Adrenal gland (tissue), 12 donors: ENCODE data around the gene HSDL2. TPM values are rescaled to one million over a fixed set of nuclear protein-coding genes. Genes with fewer than 3 reads are reported as not detected.

Experiments
- DNase-seq, 7 donors: peaks; one replicate each; pipeline ENCODE4 v3.0.0-alpha.2; 2019 to 2020
- H3K27ac ChIP-seq, 5 donors: fragments of 200-600 bp; sonication (generic) in 4 of 5; 1 replicate in 3 of 5; 2 replicates in 2 of 5; pipeline versions ENCODE4 v1.5.1 to v1.8.0; 2016 to 2020; ENCODE audit warnings: mild to moderate bottlenecking in 1 of 5
- H3K27me3 ChIP-seq: fragments of 200-600 bp; 2 replicates; pipeline ENCODE4 v1.8.0; 2021
- H3K36me3 ChIP-seq, 2 donors: fragments of 200-600 bp; replicated peaks in 1 of 2; 1 replicate in 1 of 2; 2 replicates in 1 of 2; pipeline versions ENCODE4 v1.5.1 to v1.8.0; 2018 to 2022
- H3K4me1 ChIP-seq, 2 donors: fragments of 200-600 bp; replicated peaks in 1 of 2; 1 replicate in 1 of 2; 2 replicates in 1 of 2; pipeline versions ENCODE4 v1.5.1 to v1.8.0; 2018 to 2021
- H3K4me3 ChIP-seq, 4 donors: fragments of 200-600 bp; sonication (generic) in 3 of 4; one replicate each; pipeline ENCODE4 v1.5.1; 2016 to 2018
- H3K9me3 ChIP-seq, 3 donors: fragments of 200-600 bp; sonication (generic) in 1 of 3; replicated peaks in 1 of 3; 1 replicate in 2 of 3; 2 replicates in 1 of 3; pipeline versions ENCODE4 v1.5.1 to v1.8.0; 2016 to 2021
- POLR2A ChIP-seq, 2 donors: fragments of 450-650 bp; IDR thresholded peaks; one replicate each; pipeline ENCODE4 v1.6.1; 2017; ENCODE audit warnings: antibody characterized with exemption in 2 of 2, mild to moderate bottlenecking in 2 of 2, moderate library complexity in 1 of 2
- WGBS, 4 donors: extraction: QIAGEN DNeasy Blood & Tissue Kit in 2 of 4; methylation state at CpG; one replicate each; pipeline versions ENCODE4 v1.1.5 to v1.1.7; 2013 to 2017; 5-methylcytosine and 5-hydroxymethylcytosine counted together
- intact Hi-C, 2 donors: fragments of 100-400 bp; cut with DNase I; formaldehyde crosslinking; loops; one replicate each; pipeline versions ENCODE4 v1.14.1 to v1.15.0; 2022 to 2023
- polyA plus RNA-seq, 3 donors: library from polyadenylated mRNA; stranded (reverse); fragments of 200-250 nt in 2 of 3; fragments of 350-450 nt in 1 of 3; fragmentation: Illumina TruSeq in 1 of 3; extraction: RNeasy Lipid Tissue Mini Kit (QIAGEN cat#74804) in 1 of 3; gene quantifications; one replicate each; pipeline ENCODE4 v1.2.3, GENCODE V29; 2013 to 2014
- total RNA-seq, 9 donors: library from RNA; depleted of rRNA in 4 of 9; stranded (reverse); fragments of >200 nt in 4 of 9; fragments of 120-200 nt in 1 of 9; fragmentation: NEBNext Ultra II Directional in 1 of 9; extraction: Animal tissue kit (Norgen Biotek cat#: 25700) in 1 of 9; gene quantifications; one replicate each; pipeline versions ENCODE4 v1.1.0 to v1.2.4, GENCODE V29; 2013 to 2023
- TF ChIP-seq, protein P1 (sequence below), 6 experiments: fragments of 450-650 bp in 4 of 6; fragments of 200-600 bp in 2 of 6; sonication (generic) in 1 of 6; IDR thresholded peaks; 1 replicate in 5 of 6; 2 replicates in 1 of 6; pipeline versions ENCODE4 v1.5.1 to v1.8.0; 2016 to 2021; ENCODE audit warnings: antibody characterized with exemption in 6 of 6, mild to moderate bottlenecking in 2 of 6, moderate library complexity in 1 of 6
- donor health status: healthy with polysubstance abuse.
- donor health status: Bipolar disorder and iron deficiency.
- donor health status: DM: yes; HTN: yes; CAD: no.
- donor health status: DM: no; HTN: no; CAD: no.
- donor health status: DM: no; HTN: no; CAD: no.
- donor health status: DM: yes; HTN: yes; CAD: no.

The HSDL2 gene
- total and polyA plus RNA-seq, 12 donors, result 43.8 to 127 (median 85.2) TPM

DNA sequence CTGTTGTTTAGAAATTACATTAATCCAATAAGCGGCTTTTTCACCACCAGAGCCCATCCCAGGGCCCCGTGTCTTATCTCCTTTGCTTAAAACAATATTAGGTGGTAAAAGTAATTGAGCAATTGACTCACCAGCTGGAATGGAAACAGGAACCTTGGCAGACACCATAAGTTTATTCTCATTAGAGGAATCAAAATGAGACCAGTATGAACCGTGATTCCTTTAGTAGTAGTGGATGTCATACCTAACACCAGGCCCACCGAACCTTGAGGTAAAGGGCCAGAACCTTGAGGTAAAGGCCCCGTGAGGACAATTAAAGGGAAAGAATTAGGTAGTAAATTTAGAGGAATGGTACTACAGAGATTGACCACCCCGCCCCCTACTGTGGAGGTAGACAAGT lies 16.5 kb downstream of the HSDL2 start:
- no peaks in the 10 kb centered on the region for H3K36me3 ChIP-seq
- H3K27ac ChIP-seq, result no peak overlapping the region
- H3K9me3 ChIP-seq, result no peaks in the 10 kb centered on the region
- H3K27me3 ChIP-seq, result no peaks in the 10 kb centered on the region
- 86 to 97% (median 94%) methylated on average over 6 of the region's 6 CpGs for WGBS, 4 donors
- intact Hi-C loops, result no loop called here
- no peak overlapping the region for H3K4me3 ChIP-seq
- no peaks in the 10 kb centered on the region for H3K4me1 ChIP-seq
- DNase-seq, result no peak
- TF ChIP-seq, protein P1, sequence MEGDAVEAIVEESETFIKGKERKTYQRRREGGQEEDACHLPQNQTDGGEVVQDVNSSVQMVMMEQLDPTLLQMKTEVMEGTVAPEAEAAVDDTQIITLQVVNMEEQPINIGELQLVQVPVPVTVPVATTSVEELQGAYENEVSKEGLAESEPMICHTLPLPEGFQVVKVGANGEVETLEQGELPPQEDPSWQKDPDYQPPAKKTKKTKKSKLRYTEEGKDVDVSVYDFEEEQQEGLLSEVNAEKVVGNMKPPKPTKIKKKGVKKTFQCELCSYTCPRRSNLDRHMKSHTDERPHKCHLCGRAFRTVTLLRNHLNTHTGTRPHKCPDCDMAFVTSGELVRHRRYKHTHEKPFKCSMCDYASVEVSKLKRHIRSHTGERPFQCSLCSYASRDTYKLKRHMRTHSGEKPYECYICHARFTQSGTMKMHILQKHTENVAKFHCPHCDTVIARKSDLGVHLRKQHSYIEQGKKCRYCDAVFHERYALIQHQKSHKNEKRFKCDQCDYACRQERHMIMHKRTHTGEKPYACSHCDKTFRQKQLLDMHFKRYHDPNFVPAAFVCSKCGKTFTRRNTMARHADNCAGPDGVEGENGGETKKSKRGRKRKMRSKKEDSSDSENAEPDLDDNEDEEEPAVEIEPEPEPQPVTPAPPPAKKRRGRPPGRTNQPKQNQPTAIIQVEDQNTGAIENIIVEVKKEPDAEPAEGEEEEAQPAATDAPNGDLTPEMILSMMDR (IDR thresholded peaks at IDR 0.05), result no peak
- TF ChIP-seq POLR2A (IDR thresholded peaks at IDR 0.05), result no peak

DNA sequence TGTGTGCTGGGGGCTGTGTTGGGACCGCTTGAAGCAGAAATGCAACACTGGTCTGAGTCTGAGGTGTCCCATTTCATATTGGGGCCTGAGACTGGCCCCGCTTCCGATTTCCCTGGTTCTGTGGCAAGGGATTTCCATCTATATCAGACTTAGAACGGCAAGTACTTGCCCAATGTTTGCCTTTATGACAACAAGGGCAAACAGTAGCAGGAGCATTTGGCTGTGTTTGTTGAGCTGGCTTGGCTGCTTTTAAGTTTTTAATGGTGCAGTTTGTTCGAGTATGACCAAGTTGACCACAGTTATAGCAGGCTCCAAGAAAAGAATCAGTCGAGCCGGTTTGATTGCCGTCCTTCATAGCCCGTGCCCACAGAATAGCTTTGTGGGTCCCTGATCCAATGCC lies 17.0 kb downstream of the HSDL2 start:
- intact Hi-C loops, result no loop called here
- WGBS, 4 donors, result 93 to 98% (median 96%) methylated on average over 9 of the region's 9 CpGs

DNA sequence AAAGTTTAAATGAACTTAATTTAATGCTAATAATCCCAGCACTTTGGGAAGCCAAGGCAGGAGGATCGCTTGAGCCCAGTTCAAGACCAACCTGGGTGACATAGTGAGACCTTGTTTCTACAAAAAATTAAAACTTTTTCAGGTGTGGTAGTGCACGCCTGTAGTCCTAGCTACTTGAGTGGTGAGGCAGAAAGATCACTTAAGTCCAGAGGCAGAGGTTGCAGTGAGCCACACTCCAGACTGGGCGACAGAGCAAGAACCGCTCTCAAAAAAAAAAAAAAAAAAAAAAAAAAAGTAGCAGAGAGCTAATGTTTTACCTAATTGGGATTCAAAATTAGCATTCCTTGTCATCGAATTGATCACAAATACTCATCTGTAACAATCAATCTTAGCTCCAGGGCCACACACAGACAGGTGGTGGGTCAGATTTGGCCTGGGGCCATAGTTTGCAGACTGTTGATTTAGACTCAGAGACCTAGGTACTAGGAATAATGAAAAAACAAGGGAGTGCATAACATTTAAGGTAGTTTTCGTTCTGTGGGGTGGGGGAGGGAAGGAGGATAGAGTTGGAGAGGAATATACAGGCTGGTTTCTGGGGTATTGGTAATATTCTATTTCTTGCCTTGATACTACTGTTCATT lies 21.4 kb downstream of the HSDL2 start:
- Histone ChIP-seq H3K36me3 (no peaks in the 10 kb centered on the region), H3K9me3 (no peaks in the 10 kb centered on the region), H3K4me3 (no peak overlapping the region), H3K27ac (no peak overlapping the region), H3K27me3 (no peaks in the 10 kb centered on the region), H3K4me1 (peaks cover 0 to 13% of the 10 kb centered on the region in 2 donors)
- intact Hi-C loops, result no loop called here
- DNase-seq, result no peak
- WGBS, 4 donors, result 88 to 92% (median 89%) methylated on average over 6 of the region's 6 CpGs
- TF ChIP-seq, protein P1 (IDR thresholded peaks at IDR 0.05), result no peak
- no peak for TF ChIP-seq POLR2A (IDR thresholded peaks at IDR 0.05)

More for the DNA sequence above, 17.0 kb downstream of the HSDL2 start:
- no peaks in the 10 kb centered on the region for H3K9me3 ChIP-seq
- no peaks in the 10 kb centered on the region for H3K27me3 ChIP-seq
- no peak for DNase-seq
- H3K4me1 ChIP-seq, result no peaks in the 10 kb centered on the region
- TF ChIP-seq POLR2A (IDR thresholded peaks at IDR 0.05), result no peak
- TF ChIP-seq, protein P1 (IDR thresholded peaks at IDR 0.05), result no peak
- no peak overlapping the region for H3K27ac ChIP-seq
- H3K4me3 ChIP-seq, result no peak overlapping the region
- no peaks in the 10 kb centered on the region for H3K36me3 ChIP-seq

DNA sequence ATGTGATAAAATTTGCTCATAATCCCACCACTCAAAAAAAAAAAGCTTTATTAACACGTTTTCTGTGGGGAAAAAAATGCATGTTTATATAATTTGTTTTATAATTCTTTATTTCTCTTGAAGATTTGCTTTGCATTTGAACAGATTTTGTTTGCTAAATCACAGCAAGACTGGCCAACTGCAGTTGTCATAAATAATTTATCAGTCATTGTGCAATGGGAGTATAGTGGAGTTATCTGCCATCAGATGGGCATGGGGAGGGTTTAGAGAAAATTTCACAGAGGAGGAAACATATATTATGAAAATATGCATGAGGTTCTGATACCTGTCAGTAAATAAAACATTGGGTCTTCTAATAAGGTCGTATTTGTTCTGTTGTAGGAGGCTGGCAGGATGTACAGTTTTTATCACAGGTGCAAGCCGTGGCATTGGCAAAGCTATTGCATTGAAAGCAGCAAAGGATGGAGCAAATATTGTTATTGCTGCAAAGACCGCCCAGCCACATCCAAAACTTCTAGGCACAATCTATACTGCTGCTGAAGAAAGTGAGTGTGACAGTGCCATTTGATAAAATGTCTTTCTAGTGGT lies 23.8 kb downstream of the HSDL2 start:
- H3K27me3 ChIP-seq, result no peaks in the 10 kb centered on the region
- H3K27ac ChIP-seq, result no peak overlapping the region
- 77 to 87% (median 84%) methylated on average over 4 of the region's 4 CpGs for WGBS, 4 donors
- peaks cover 0 to 15% of the 10 kb centered on the region in 2 donors for H3K36me3 ChIP-seq
- no peak for DNase-seq
- peaks cover 0 to 13% of the 10 kb centered on the region in 2 donors for H3K4me1 ChIP-seq
- TF ChIP-seq, protein P1 (IDR thresholded peaks at IDR 0.05), result no peak
- TF ChIP-seq POLR2A (IDR thresholded peaks at IDR 0.05), result no peak
- H3K9me3 ChIP-seq, result no peaks in the 10 kb centered on the region
- no peak overlapping the region for H3K4me3 ChIP-seq
- intact Hi-C loops, result no loop called here
